ENCODE data around the gene CCM2. TPM values are rescaled to one million over a fixed set of nuclear protein-coding genes. Genes with fewer than 3 reads are reported as not detected.
A peak's percentile ranks its signal among the peaks of the same experiment; 100 is the strongest.

The CCM2 gene
- total RNA-seq, 3 donors from 2014 or later (not counting 1 experiment from before 2014, with no cell fraction given), result 66.2 to 104 (median 97.5) TPM

DNA sequence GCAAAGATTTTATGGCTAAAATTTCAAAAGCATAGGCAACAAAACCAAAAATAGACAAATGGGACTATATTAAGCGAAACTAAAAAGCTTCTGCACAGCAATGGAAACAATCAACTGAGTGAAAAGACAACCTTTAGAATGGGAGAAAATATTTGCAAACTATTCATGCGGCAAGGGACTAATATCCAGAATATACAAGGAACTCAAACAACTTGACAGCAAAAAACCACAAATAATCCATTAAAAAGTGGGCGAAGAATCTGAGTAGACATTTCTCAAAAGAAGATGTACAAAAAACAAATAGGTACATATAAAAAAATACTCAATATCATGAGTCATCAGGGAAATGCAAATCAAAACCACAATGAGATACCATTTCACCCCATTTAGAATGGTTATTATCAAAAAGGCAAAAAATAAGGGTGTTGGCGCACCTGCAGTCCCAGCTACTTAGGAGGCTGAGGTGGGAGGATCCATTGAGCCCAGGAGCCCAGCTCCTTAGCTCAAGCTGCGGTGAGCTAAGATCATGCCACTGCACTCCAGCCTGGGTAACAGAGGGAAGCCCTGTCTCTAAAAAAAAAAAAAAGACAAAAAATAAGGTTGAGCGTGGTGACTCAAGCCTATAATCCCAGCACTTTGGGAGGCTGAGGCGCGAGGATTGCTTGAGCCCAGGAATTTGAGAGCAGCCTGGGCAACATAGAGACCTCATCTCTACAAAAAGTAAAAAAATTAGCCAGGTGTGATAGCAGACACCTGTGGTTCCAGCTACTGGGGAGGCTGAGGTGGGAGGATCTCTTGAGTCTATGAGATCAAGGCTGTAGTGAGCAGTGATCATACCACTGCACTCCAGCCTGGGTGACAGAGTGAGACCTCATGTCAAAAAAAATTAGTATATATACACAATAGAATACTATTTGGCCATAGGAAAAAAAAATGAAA, 4.2 kb upstream of the CCM2 start:
- no peaks in the 10 kb centered on the region for H3K36me3 Mint-ChIP-seq
- DNase-seq (peak in 1 of 2 donors; percentile 62), ATAC-seq (no peak)
- no peaks in the 10 kb centered on the region for H3K9me3 Mint-ChIP-seq
- peaks cover 15 to 22% of the 10 kb centered on the region in 2 donors for H3K4me1 Mint-ChIP-seq
- H3K27ac ChIP-seq (ENCODE audit: low read length), result no peak overlapping the region
- no peaks in the 10 kb centered on the region for H3K27me3 Mint-ChIP-seq (ENCODE audit: low read depth in 2 of 2)
- H3K9me3 ChIP-seq (ENCODE audit: control insufficient read depth, insufficient read depth, low read length), result no peaks in the 10 kb centered on the region
- TF ChIP-seq, protein P1, sequence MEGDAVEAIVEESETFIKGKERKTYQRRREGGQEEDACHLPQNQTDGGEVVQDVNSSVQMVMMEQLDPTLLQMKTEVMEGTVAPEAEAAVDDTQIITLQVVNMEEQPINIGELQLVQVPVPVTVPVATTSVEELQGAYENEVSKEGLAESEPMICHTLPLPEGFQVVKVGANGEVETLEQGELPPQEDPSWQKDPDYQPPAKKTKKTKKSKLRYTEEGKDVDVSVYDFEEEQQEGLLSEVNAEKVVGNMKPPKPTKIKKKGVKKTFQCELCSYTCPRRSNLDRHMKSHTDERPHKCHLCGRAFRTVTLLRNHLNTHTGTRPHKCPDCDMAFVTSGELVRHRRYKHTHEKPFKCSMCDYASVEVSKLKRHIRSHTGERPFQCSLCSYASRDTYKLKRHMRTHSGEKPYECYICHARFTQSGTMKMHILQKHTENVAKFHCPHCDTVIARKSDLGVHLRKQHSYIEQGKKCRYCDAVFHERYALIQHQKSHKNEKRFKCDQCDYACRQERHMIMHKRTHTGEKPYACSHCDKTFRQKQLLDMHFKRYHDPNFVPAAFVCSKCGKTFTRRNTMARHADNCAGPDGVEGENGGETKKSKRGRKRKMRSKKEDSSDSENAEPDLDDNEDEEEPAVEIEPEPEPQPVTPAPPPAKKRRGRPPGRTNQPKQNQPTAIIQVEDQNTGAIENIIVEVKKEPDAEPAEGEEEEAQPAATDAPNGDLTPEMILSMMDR (IDR thresholded peaks at IDR 0.05), result no peak
- intact Hi-C loops (cut with micrococcal nuclease), result no loop called here
- no peak overlapping the region for H3K4me3 ChIP-seq (ENCODE audit: low read length)
- 87% methylated on average over 6 of the region's 8 CpGs for WGBS (ENCODE audit: insufficient coverage)
- H3K27me3 ChIP-seq (ENCODE audit: control insufficient read depth, insufficient read depth, low read length), result no peaks in the 10 kb centered on the region
- peaks cover 9% of the 10 kb centered on the region for H3K4me1 ChIP-seq (ENCODE audit: control insufficient read depth, insufficient read depth, low read length)
- H3K4me3 Mint-ChIP-seq, result no peak overlapping the region
- no peak overlapping the region for H3K27ac Mint-ChIP-seq
- no peaks in the 10 kb centered on the region for H3K36me3 ChIP-seq (ENCODE audit: control insufficient read depth, insufficient read depth, low read length)

DNA sequence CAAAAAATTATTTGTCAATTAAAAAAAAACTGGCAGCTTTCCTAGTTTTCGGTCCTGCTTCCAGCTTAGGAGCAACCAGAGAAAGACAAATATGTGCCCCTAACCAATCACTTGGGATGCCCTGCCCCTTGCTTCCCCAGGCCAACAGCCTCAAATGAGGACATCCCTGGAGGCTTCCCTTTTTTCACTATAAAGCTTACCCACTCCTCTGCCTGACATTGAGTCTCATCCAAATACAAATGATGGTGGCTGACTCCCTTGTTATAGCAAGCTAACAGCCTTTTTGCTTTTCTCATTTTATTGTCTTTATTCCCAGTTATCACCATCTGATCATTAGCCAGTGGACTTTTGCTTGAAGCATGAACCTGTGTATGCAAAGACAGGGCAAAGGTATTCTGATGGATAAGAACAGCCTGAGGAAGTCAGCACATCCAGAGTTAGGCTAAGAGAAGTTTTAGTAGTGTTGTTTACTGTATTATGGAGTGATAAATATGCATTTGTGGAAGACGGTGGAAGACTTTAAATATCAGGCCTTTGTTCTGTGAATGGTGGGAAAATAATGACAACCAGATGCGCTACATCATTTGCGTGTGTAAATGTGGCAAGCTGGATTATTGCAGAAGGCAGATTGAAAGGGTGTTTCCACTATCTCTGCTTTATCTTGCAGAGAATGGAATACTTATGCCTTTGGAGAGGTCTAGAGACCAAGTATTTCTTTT, 1.7 kb upstream of the CCM2 start:
- TF ChIP-seq, protein P1 (IDR thresholded peaks at IDR 0.05), result no peak
- Histone ChIP-seq H3K36me3 (ENCODE audit: control insufficient read depth, insufficient read depth, low read length) (no peaks in the 10 kb centered on the region), H3K27ac (ENCODE audit: low read length) (peak overlapping the region; percentile 63), H3K4me1 (ENCODE audit: control insufficient read depth, insufficient read depth, low read length) (peaks cover 16% of the 10 kb centered on the region), H3K9me3 (ENCODE audit: control insufficient read depth, insufficient read depth, low read length) (no peaks in the 10 kb centered on the region), H3K27me3 (ENCODE audit: control insufficient read depth, insufficient read depth, low read length) (no peaks in the 10 kb centered on the region), H3K4me3 (ENCODE audit: low read length) (no peak overlapping the region)
- ATAC-seq (no peak), DNase-seq (no peak)
- no peaks in the 10 kb centered on the region for H3K36me3 Mint-ChIP-seq
- 95% methylated on average over 4 of the region's 4 CpGs for WGBS (ENCODE audit: insufficient coverage)
- no peaks in the 10 kb centered on the region for H3K27me3 Mint-ChIP-seq (ENCODE audit: low read depth in 2 of 2)
- no peaks in the 10 kb centered on the region for H3K9me3 Mint-ChIP-seq
- peaks cover 28 to 35% of the 10 kb centered on the region in 2 donors for H3K4me1 Mint-ChIP-seq
- intact Hi-C loops (cut with micrococcal nuclease), result no loop called here
- peak overlapping the region; percentile 98 for H3K4me3 Mint-ChIP-seq
- peak overlapping the region; percentile 91 to 95 for H3K27ac Mint-ChIP-seq

DNA sequence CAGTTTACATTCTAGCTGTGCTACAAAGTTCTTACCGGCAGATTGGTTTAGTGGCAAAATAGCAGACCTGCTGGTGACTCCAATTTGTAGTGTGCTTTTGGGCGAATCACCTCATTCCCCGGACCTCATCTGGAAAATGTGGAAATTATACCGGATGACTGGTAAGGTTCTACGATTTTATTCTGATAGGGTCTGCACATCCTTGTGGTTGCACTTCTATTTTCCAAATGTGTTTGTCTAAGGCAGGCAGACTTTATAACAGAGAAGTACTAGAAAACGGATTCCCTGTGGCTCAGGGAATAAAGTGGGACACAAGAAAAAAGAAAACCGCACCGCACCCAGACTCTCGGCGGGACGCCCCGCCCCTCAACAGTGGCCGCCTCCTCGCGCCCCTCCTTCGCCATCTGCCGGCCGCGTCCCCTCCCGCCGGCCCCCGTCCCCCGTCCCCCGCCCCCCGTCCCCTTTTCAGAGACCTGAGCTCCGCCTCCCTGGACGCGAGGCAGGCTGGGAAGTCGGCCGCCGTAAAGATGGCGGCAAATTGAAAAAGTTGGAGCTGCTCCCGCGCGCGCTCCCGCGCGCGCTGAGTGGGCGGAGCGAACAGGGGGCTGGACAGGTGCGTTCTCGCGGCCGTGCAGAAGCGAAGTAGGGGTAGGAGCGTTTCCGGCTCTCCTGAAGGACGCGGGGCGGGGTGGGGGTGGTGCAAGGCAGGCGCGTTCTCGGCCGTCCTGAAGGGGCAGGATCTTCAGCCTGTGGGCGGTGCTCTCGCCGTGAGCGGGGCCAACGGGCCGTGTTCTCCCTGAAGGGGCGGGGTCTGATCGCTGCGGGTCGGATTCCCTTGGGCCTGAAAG, 532 bp upstream of the CCM2 start:
- no peaks in the 10 kb centered on the region for H3K9me3 Mint-ChIP-seq
- H3K27me3 ChIP-seq (ENCODE audit: control insufficient read depth, insufficient read depth, low read length), result no peaks in the 10 kb centered on the region
- intact Hi-C loops (cut with micrococcal nuclease), result loop anchor here (1.0 to 2.0 kb wide), 3 partner anchors 13 to 27 kb away; partner anchors contain the start of gene MYO1G
- peaks cover 27 to 38% of the 10 kb centered on the region in 2 donors for H3K4me1 Mint-ChIP-seq
- peak overlapping the region; percentile 91 to 95 for H3K27ac Mint-ChIP-seq
- ATAC-seq (peak; percentile 88 to 96 (median 89)), DNase-seq (peak; percentile 90 to 99)
- peak overlapping the region; percentile 63 for H3K27ac ChIP-seq (ENCODE audit: low read length)
- WGBS (ENCODE audit: insufficient coverage), result under 1% methylated on average over 60 of the region's 66 CpGs
- peaks cover 16% of the 10 kb centered on the region for H3K4me1 ChIP-seq (ENCODE audit: control insufficient read depth, insufficient read depth, low read length)
- no peaks in the 10 kb centered on the region for H3K36me3 ChIP-seq (ENCODE audit: control insufficient read depth, insufficient read depth, low read length)
- TF ChIP-seq, protein P1 (IDR thresholded peaks at IDR 0.05), result no peak
- peak overlapping the region; percentile 98 for H3K4me3 Mint-ChIP-seq
- H3K36me3 Mint-ChIP-seq, result no peaks in the 10 kb centered on the region
- H3K9me3 ChIP-seq (ENCODE audit: control insufficient read depth, insufficient read depth, low read length), result no peaks in the 10 kb centered on the region
- peak overlapping the region; percentile 54 for H3K4me3 ChIP-seq (ENCODE audit: low read length)
- H3K27me3 Mint-ChIP-seq (ENCODE audit: low read depth in 2 of 2), result no peaks in the 10 kb centered on the region
